Measurements from ENCODE around the gene C16orf46. TPM values are rescaled to one million over a fixed set of nuclear protein-coding genes. Genes with fewer than 3 reads are reported as not detected.

C16orf46 gene
- total and polyA plus RNA-seq, 9 of the 15 experiments (the other 6 are each of a cell fraction or from before 2014, with no cell fraction given) = 0.10 to 0.98 (median 0.41) TPM; not detected in 1

DNA sequence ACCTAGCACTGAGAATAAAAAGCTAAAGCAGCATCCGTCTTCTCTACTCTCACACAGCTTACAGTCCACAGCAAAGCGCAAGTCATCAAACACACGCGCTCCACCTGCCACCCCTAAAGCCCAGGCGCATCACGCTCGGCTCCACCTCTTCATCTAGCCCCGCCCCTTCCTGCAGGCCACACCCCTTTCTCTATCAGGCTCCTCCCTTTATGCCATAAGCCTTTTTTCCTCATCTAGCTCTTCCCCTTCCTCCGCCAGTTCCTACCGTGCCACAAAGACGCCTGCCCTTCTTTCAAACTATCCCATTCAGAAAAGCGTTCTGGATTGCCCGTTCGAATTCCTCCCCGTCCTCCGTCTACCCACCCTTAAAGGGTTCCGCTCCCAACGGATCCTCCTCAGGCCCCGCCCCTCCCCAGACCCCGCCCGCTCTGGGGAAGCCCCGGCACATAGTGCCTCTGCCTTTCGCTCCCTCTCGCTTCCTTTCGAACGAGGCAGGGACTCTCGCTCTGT lies 417 bp downstream of the C16orf46 start (continued):
- TF ChIP-seq, protein P1, sequence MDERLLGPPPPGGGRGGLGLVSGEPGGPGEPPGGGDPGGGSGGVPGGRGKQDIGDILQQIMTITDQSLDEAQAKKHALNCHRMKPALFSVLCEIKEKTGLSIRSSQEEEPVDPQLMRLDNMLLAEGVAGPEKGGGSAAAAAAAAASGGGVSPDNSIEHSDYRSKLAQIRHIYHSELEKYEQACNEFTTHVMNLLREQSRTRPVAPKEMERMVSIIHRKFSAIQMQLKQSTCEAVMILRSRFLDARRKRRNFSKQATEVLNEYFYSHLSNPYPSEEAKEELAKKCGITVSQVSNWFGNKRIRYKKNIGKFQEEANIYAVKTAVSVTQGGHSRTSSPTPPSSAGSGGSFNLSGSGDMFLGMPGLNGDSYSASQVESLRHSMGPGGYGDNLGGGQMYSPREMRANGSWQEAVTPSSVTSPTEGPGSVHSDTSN (CRISPR knock-in tag; IDR thresholded peaks at IDR 0.05; ENCODE audit: low read depth) = no peak
- TF ChIP-seq, protein P1 (tag; conservative IDR thresholded peaks at IDR 0.05; ENCODE audit: low read depth) = no peak
- TF ChIP-seq XRCC5 (IDR thresholded peaks at IDR 0.05; ENCODE audit: low read depth, low read length) (peak; percentile 43; the same call in 1 of the 2 replicates), ZNF431 (CRISPR knock-in tag; IDR thresholded peaks at IDR 0.05) (no peak), MCM2 (IDR thresholded peaks at IDR 0.05; ENCODE audit: low read depth) (no peak), PHTF2 (CRISPR knock-in tag; IDR thresholded peaks at IDR 0.05) (no peak), CHD4 (IDR thresholded peaks at IDR 0.05; ENCODE audit: insufficient read depth, insufficient replicate concordance, low read depth, low read length, poor library complexity, severe bottlenecking) (no peak), RB1 (IDR thresholded peaks at IDR 0.05; ENCODE audit: low read depth) (no peak), MEF2A (IDR thresholded peaks at IDR 0.05; ENCODE audit: control insufficient read depth, low read depth, low read length) (no peak), ZNF780A (CRISPR knock-in tag; IDR thresholded peaks at IDR 0.05) (no peak)
- TF ChIP-seq, protein P2, sequence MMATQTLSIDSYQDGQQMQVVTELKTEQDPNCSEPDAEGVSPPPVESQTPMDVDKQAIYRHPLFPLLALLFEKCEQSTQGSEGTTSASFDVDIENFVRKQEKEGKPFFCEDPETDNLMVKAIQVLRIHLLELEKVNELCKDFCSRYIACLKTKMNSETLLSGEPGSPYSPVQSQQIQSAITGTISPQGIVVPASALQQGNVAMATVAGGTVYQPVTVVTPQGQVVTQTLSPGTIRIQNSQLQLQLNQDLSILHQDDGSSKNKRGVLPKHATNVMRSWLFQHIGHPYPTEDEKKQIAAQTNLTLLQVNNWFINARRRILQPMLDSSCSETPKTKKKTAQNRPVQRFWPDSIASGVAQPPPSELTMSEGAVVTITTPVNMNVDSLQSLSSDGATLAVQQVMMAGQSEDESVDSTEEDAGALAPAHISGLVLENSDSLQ (IDR thresholded peaks at IDR 0.05) = peak; percentile 74
- TF ChIP-seq, protein P3, sequence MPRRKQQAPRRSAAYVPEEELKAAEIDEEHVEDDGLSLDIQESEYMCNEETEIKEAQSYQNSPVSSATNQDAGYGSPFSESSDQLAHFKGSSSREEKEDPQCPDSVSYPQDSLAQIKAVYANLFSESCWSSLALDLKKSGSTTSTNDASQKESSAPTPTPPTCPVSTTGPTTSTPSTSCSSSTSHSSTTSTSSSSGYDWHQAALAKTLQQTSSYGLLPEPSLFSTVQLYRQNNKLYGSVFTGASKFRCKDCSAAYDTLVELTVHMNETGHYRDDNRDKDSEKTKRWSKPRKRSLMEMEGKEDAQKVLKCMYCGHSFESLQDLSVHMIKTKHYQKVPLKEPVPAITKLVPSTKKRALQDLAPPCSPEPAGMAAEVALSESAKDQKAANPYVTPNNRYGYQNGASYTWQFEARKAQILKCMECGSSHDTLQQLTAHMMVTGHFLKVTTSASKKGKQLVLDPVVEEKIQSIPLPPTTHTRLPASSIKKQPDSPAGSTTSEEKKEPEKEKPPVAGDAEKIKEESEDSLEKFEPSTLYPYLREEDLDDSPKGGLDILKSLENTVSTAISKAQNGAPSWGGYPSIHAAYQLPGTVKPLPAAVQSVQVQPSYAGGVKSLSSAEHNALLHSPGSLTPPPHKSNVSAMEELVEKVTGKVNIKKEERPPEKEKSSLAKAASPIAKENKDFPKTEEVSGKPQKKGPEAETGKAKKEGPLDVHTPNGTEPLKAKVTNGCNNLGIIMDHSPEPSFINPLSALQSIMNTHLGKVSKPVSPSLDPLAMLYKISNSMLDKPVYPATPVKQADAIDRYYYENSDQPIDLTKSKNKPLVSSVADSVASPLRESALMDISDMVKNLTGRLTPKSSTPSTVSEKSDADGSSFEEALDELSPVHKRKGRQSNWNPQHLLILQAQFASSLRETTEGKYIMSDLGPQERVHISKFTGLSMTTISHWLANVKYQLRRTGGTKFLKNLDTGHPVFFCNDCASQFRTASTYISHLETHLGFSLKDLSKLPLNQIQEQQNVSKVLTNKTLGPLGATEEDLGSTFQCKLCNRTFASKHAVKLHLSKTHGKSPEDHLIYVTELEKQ (CRISPR knock-in tag; IDR thresholded peaks at IDR 0.05) = no peak
- TF ChIP-seq, protein P4, sequence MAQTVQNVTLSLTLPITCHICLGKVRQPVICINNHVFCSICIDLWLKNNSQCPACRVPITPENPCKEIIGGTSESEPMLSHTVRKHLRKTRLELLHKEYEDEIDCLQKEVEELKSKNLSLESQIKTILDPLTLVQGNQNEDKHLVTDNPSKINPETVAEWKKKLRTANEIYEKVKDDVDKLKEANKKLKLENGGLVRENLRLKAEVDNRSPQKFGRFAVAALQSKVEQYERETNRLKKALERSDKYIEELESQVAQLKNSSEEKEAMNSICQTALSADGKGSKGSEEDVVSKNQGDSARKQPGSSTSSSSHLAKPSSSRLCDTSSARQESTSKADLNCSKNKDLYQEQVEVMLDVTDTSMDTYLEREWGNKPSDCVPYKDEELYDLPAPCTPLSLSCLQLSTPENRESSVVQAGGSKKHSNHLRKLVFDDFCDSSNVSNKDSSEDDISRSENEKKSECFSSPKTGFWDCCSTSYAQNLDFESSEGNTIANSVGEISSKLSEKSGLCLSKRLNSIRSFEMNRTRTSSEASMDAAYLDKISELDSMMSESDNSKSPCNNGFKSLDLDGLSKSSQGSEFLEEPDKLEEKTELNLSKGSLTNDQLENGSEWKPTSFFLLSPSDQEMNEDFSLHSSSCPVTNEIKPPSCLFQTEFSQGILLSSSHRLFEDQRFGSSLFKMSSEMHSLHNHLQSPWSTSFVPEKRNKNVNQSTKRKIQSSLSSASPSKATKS (CRISPR knock-in tag; IDR thresholded peaks at IDR 0.05) = no peak
- TF ChIP-seq, protein P5, sequence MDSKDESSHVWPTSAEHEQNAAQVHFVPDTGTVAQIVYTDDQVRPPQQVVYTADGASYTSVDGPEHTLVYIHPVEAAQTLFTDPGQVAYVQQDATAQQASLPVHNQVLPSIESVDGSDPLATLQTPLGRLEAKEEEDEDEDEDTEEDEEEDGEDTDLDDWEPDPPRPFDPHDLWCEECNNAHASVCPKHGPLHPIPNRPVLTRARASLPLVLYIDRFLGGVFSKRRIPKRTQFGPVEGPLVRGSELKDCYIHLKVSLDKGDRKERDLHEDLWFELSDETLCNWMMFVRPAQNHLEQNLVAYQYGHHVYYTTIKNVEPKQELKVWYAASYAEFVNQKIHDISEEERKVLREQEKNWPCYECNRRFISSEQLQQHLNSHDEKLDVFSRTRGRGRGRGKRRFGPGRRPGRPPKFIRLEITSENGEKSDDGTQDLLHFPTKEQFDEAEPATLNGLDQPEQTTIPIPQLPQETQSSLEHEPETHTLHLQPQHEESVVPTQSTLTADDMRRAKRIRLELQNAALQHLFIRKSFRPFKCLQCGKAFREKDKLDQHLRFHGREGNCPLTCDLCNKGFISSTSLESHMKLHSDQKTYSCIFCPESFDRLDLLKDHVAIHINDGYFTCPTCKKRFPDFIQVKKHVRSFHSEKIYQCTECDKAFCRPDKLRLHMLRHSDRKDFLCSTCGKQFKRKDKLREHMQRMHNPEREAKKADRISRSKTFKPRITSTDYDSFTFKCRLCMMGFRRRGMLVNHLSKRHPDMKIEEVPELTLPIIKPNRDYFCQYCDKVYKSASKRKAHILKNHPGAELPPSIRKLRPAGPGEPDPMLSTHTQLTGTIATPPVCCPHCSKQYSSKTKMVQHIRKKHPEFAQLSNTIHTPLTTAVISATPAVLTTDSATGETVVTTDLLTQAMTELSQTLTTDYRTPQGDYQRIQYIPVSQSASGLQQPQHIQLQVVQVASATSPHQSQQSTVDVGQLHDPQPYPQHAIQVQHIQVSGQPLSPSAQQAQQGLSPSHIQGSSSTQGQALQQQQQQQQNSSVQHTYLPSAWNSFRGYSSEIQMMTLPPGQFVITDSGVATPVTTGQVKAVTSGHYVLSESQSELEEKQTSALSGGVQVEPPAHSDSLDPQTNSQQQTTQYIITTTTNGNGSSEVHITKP (IDR thresholded peaks at IDR 0.05; ENCODE audit: partially characterized antibody) = no peak
